GM15510 (cell line): Measurements from ENCODE around the gene HOTAIR.

Experiments used
- POLR2A ChIP-seq: IDR thresholded peaks from 3 replicates; pipeline ENCODE4 v1.6.1; 2011; ENCODE audit warnings: borderline replicate concordance; ENCODE audit not compliant: insufficient read length; ENCODE audit errors: extremely low read depth

Gene HOTAIR

DNA sequence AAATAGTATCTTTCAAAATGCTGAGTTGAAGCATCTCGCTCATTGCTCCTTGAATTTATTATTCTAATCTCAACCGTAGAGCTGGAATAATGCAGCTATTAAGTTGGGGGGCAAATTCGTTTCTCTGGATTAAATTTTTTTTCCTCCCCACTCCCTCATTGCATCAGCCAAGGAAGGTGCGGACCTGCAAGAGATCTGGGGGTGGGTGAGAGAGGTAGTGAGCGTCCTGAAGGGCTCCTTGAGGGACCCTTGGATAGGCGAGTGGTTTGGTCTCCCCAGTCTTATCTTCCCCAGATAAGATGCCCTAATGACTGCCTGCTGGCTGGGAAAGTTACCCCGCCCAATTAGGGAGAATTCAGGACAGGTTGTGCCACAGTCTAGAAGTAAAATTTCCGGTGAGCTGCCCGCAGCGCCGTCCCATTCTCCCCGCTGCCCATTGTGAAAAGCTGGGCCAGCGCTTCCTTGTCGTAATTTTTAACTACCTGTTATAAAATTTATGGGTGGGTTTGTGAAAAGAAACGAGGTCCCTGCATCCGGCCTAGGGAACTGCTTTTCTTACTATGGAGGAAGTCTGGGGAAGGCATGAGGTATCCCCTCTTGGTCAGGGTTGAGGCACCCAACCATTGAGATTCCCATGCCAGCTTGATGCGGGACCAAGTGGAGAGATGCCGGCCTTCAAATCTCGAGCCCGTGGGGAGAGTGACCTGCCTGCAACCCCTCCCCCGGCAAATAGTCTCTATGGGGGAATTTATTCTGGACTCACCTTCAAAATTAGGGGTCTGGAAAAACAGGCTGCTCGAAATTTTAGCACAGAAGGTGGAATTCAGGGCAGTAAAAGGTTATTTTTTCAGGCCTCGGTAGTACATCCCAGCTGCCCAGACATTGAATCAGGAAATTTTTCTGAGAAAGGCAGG is 40.5 kb upstream of the HOTAIR start:
- no peak for TF ChIP-seq POLR2A

DNA sequence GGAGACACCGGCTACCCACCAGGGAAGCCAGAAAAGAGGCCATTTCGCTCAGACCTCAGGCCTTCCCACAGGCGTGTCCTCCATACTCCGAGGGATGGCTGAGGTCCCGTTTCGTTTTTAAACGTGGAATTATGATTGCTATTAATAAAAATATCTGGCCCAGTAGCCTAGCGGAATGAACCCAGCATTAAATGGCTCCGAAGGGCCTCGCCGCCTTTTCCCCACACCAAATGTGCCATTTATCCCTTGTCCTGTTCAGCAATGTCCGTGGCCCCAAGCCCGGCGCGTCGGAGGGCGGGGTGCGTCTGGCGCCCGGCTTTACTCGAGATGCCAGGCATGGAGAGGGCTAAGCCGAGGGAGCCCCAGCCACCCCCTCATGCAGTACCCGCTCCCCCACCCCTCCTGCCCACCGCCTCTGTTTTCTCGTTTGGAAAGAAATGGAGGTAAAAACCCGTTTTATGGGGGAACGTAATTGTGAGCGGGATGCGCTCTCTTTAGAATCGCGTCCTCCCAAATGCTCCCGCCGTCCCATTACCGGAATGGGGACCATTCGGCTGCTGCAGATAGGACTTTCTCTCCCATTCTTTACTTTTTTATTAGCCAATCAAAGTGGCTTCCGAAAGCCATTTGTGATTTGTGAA is 39.7 kb upstream of the HOTAIR start:
- no peak for TF ChIP-seq POLR2A

DNA sequence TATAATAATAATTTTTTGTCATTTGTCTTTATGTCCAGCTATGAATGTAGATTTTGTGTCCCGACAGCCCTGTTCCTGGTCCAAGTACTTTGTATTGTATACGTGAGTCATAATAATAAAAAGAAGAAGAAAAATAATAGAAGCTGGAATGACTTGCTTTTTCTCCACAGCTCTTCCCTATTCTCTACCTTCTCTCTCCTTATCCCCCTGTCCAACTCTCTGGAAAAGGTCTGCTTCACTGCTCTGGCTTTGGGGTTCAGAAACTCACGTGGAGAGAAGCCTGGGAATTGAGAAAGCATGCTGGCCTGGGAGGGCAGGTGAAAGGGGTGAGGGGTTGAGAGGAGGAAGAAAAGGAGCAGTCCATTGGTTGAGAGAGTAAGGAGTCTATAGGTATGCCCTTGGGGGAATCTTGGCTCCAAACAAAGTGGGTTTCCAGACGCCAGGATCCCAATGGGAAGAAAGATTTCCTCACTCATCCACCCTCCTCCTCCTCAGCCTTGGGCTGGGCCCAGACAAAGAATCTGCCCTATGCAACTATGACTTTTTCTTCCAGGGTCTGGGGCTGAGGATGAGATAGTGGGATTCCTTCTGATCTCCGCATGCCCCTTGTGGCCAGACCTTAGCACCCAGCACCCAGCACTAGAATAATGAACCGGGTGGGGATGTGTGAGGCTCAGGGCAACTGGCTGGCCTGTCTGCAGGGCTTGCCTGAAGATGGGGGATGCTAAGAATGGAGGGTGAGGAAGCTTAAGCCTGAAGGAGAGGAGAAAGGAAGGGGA is 38.1 kb upstream of the HOTAIR start:
- TF ChIP-seq POLR2A, result no peak

- no peak for TF ChIP-seq POLR2A
These were observed 37.1 kb upstream of the HOTAIR start for GRCh38 chr12:54011665-54012532.

DNA sequence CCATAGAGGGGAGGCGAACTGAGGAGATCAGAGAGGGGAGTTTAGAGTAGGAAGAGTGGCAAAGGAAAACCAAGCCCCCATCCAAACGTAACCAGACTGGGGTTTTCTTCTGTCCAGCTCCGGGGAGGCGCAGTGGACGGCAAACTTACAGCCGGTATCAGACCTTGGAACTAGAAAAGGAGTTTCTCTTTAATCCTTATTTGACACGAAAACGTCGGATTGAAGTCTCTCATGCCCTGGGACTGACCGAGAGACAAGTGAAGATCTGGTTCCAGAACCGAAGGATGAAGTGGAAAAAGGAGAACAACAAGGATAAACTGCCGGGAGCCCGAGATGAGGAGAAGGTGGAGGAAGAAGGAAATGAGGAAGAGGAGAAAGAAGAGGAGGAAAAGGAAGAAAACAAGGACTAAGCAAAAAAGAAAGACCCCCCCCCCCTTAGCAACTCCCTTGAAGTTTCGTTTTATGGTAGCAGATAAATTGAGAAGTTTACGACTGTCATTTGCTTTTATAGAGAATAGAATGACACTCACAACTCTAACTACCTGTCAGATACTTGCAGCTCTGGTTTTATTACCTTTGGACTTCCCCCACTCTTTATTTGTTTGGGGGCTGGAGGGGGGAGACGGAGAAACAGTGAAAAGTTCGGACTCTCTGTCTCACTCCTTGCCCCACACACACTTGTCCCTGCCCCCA is 36.4 kb upstream of the HOTAIR start:
- no peak for TF ChIP-seq POLR2A

GRCh38 chr12:54010053-54010971 is 35.6 kb upstream of the HOTAIR start:
- TF ChIP-seq POLR2A, result no peak

DNA sequence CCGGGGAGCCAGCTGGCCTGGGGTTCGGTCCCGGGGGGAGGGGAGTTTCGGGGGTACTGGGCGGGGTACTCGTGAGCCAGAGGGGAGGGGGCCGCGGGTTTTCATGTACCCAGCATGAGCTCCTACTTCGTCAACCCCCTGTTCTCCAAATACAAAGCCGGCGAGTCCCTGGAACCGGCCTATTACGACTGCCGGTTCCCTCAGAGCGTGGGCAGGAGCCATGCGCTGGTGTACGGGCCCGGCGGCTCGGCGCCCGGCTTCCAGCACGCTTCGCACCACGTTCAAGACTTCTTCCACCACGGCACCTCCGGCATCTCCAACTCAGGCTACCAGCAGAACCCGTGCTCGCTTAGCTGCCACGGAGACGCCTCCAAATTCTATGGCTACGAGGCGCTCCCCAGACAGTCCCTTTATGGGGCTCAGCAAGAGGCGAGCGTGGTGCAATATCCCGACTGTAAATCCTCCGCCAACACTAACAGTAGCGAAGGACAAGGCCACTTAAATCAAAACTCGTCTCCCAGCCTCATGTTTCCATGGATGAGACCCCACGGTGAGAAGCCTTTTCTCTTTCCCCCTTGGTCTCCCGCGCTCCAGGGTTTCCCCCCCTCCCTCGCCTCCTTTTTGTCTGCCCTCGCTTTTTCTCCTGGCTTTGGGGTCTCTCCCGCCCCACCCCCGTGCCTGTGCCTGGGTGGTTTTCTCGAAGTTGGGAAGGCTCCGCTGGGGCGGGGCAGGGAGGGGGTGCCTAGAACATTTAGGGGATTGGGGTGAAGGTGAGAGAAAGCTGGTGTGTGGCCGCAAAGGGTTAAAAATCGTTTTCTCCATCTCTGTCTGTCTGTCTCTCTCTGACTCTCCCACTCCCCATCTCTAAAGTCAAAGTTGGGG is 34.7 kb upstream of the HOTAIR start:
- TF ChIP-seq POLR2A, result no peak

DNA sequence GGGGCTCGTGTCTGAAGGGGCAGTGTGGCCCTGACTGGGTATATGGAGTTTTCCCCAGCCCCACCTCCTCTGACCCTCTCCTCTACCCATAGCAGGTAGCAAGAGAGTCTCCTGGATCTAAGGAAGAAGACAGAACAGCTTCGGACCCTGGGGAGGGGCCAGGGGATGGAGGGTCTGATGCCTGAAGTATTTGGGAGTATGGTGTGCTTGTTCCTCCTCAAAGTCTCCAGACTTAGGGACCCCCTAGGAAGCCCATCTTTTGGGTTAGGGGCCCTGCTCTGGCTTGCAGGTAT is 33.5 kb upstream of the HOTAIR start:
- no peak for TF ChIP-seq POLR2A

GRCh38 chr12:54007538-54008259 is 32.9 kb upstream of the HOTAIR start:
- no peak for TF ChIP-seq POLR2A

- no peak for TF ChIP-seq POLR2A
These were observed 31.9 kb upstream of the HOTAIR start for GRCh38 chr12:54006559-54007220.

DNA sequence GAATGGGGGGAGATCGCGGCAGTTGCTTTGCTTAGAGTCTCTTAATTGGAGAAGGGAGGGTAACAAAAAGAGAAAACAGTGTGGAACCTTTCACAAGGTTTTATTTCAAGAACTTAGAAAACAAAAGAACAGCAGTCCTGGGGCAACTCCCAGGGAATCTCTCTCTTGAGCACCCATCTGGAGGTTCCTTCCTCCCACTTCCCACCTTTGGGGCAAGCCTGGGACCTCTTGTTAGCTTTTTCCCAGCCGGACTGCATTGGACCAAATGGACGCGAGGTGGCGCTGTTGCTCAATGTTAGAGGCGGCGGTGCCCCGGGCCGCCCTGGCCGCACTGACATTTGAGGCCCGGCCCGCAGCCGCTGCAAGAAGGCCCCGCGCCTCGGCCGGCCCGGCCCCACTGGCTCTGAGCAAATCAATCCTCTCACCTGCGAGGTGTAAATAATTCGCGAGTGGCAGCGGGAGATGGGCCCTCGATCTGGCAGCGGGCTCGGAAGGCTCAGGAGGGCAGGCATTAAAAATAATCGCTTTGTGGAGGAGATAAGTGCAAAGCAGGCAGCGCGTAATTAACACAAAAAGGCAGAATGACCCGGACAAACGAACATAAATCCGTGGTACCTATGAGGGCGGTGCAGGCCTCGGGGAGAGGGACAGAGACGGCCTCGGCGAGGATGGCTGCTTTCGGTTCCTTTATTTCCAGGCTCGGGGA is 31.3 kb upstream of the HOTAIR start:
- TF ChIP-seq POLR2A, result no peak

- TF ChIP-seq POLR2A, result no peak
These were observed 30.7 kb upstream of the HOTAIR start for GRCh38 chr12:54005531-54005852.
